HEK293 (cell line): ENCODE measurements around the gene WARS2.

Source experiments
- CTCF ChIA-PET: fragments of 350-600 bp; formaldehyde crosslinking; extraction: SDS; loops from one replicate; lab custom pipeline; 2021; ENCODE audit warnings: antibody characterized with exemption; lab: Yijun Ruan, JAX
- POLR2A ChIA-PET: fragments of 300-600 bp; formaldehyde crosslinking; extraction: SDS; loops from one replicate; lab custom pipeline; 2020; ENCODE audit warnings: antibody characterized with exemption, inconsistent platforms; lab: Yijun Ruan, JAX
- H3K27ac ChIP-seq: fragments of 200-500 bp; sonication (Bioruptor generic); 2 replicates; pipeline ENCODE4 v1.5.1; 2014; ENCODE audit warnings: low read depth, low read length, control low read depth, inconsistent platforms; ENCODE audit errors: extremely low read depth
- H3K36me3 ChIP-seq, 2 experiments: fragments of 200-500 bp in 1 of 2; sonication (Bioruptor generic) in 1 of 2; 1 replicate in 1 of 2; 2 replicates in 1 of 2; pipeline ENCODE4 v1.5.1; 2014 to 2017; ENCODE audit warnings: inconsistent platforms in 2 of 2, low read length in 2 of 2; ENCODE audit not compliant: control insufficient read depth in 2 of 2, insufficient read depth in 1 of 2
- H3K4me1 ChIP-seq: fragments of 200-500 bp; sonication (Bioruptor generic); 2 replicates; pipeline ENCODE4 v1.5.1; 2014; ENCODE audit warnings: mild to moderate bottlenecking, low read length, inconsistent platforms; ENCODE audit not compliant: control insufficient read depth, insufficient read depth
- H3K4me3 ChIP-seq: 2 replicates; pipeline ENCODE4 v1.5.1; 2011; ENCODE audit warnings: low read depth, mild to moderate bottlenecking, control low read depth, low read length, moderate library complexity
- H3K9me3 ChIP-seq: fragments of 200-500 bp; sonication (Bioruptor generic); 2 replicates; pipeline ENCODE4 v1.5.1; 2014; ENCODE audit warnings: low read depth, low read length, inconsistent platforms; ENCODE audit not compliant: control insufficient read depth, insufficient read depth
- BCL11A ChIP-seq: fragments of 450-650 bp; formaldehyde crosslinking; IDR thresholded peaks from 2 replicates; pipeline ENCODE4 v1.5.1; 2016; ENCODE audit warnings: low read depth, missing biosample characterization, missing genetic modification characterization
- GLI4 ChIP-seq: fragments of 450-650 bp; formaldehyde crosslinking; IDR thresholded peaks from 2 replicates; pipeline ENCODE4 v1.5.1; 2016; ENCODE audit warnings: missing biosample characterization, missing genetic modification characterization
- IKZF3 ChIP-seq: fragments of 450-650 bp; IDR thresholded peaks from 2 replicates; pipeline ENCODE4 v1.5.0; 2018; ENCODE audit warnings: missing biosample characterization, mild to moderate bottlenecking, missing genetic modification characterization, moderate library complexity
- MYNN ChIP-seq: fragments of 450-650 bp; formaldehyde crosslinking; IDR thresholded peaks from 2 replicates; pipeline ENCODE4 v1.5.1; 2016; ENCODE audit warnings: missing biosample characterization, missing genetic modification characterization, borderline replicate concordance
- OVOL3 ChIP-seq: fragments of 450-650 bp; formaldehyde crosslinking; IDR thresholded peaks from 2 replicates; pipeline ENCODE4 v1.5.1; 2016; ENCODE audit warnings: missing biosample characterization, missing genetic modification characterization
- SP2 ChIP-seq: fragments of 450-650 bp; formaldehyde crosslinking; IDR thresholded peaks from 2 replicates; pipeline ENCODE4 v1.5.1; 2016; ENCODE audit warnings: missing biosample characterization, missing genetic modification characterization
- ZBTB17 ChIP-seq: fragments of 450-650 bp; formaldehyde crosslinking; IDR thresholded peaks from 2 replicates; pipeline ENCODE4 v1.5.1; 2016; ENCODE audit warnings: missing biosample characterization, missing genetic modification characterization
- ZNF133 ChIP-seq: fragments of 450-650 bp; formaldehyde crosslinking; IDR thresholded peaks from 2 replicates; pipeline ENCODE4 v1.5.1; 2016; ENCODE audit warnings: missing biosample characterization, missing genetic modification characterization
- ZNF138 ChIP-seq: fragments of 450-650 bp; formaldehyde crosslinking; IDR thresholded peaks from 2 replicates; pipeline ENCODE4 v1.5.1; 2016; ENCODE audit warnings: missing biosample characterization, missing genetic modification characterization, borderline replicate concordance
- ZNF155 ChIP-seq: fragments of 450-650 bp; formaldehyde crosslinking; IDR thresholded peaks from 2 replicates; pipeline ENCODE4 v1.5.1; 2016; ENCODE audit warnings: missing biosample characterization, missing genetic modification characterization
- ZNF174 ChIP-seq: fragments of 450-650 bp; formaldehyde crosslinking; IDR thresholded peaks from 2 replicates; pipeline ENCODE4 v1.5.0; 2017; ENCODE audit warnings: missing biosample characterization, mild to moderate bottlenecking, missing genetic modification characterization
- ZNF202 ChIP-seq: fragments of 450-650 bp; formaldehyde crosslinking; IDR thresholded peaks from 2 replicates; pipeline ENCODE4 v1.5.1; 2016; ENCODE audit warnings: missing biosample characterization, missing genetic modification characterization, borderline replicate concordance
- ZNF214 ChIP-seq: fragments of 450-650 bp; formaldehyde crosslinking; IDR thresholded peaks from 2 replicates; pipeline ENCODE4 v1.5.1; 2017; ENCODE audit warnings: missing biosample characterization, mild to moderate bottlenecking, missing genetic modification characterization, borderline replicate concordance
- ZNF23 ChIP-seq: fragments of 450-650 bp; formaldehyde crosslinking; IDR thresholded peaks from 2 replicates; pipeline ENCODE4 v1.5.1; 2016; ENCODE audit warnings: missing biosample characterization, missing genetic modification characterization, borderline replicate concordance
- ZNF26 ChIP-seq: fragments of 450-650 bp; formaldehyde crosslinking; IDR thresholded peaks from 2 replicates; pipeline ENCODE4 v1.5.1; 2016; ENCODE audit warnings: missing biosample characterization, missing genetic modification characterization
- ZNF324 ChIP-seq: fragments of 450-650 bp; formaldehyde crosslinking; IDR thresholded peaks from 2 replicates; pipeline ENCODE4 v1.5.1; 2016; ENCODE audit warnings: missing biosample characterization, missing genetic modification characterization
- ZNF366 ChIP-seq: fragments of 450-650 bp; formaldehyde crosslinking; conservative IDR thresholded peaks from 2 replicates; pipeline ENCODE4 v1.5.1; 2016; ENCODE audit warnings: missing biosample characterization, missing genetic modification characterization
- ZNF391 ChIP-seq: fragments of 450-650 bp; formaldehyde crosslinking; IDR thresholded peaks from 2 replicates; pipeline ENCODE4 v1.5.1; 2016; ENCODE audit warnings: low read depth, missing biosample characterization, missing genetic modification characterization, borderline replicate concordance
- ZNF48 ChIP-seq: fragments of 450-650 bp; formaldehyde crosslinking; IDR thresholded peaks from 2 replicates; pipeline ENCODE4 v1.5.1; 2016; ENCODE audit warnings: missing biosample characterization, missing genetic modification characterization
- ZNF501 ChIP-seq: fragments of 450-650 bp; formaldehyde crosslinking; IDR thresholded peaks from 2 replicates; pipeline ENCODE4 v1.5.1; 2016; ENCODE audit warnings: missing biosample characterization, missing genetic modification characterization
- ZNF513 ChIP-seq: fragments of 450-650 bp; IDR thresholded peaks from 2 replicates; pipeline ENCODE4 v1.5.1; 2018; ENCODE audit warnings: missing biosample characterization, missing genetic modification characterization
- ZNF548 ChIP-seq: fragments of 450-650 bp; formaldehyde crosslinking; IDR thresholded peaks from 2 replicates; pipeline ENCODE4 v1.5.1; 2016; ENCODE audit warnings: missing biosample characterization, missing genetic modification characterization
- ZNF624 ChIP-seq: fragments of 450-650 bp; formaldehyde crosslinking; IDR thresholded peaks from 2 replicates; pipeline ENCODE4 v1.5.1; 2017; ENCODE audit warnings: missing biosample characterization, missing genetic modification characterization
- ZNF664 ChIP-seq: fragments of 450-650 bp; formaldehyde crosslinking; IDR thresholded peaks from 2 replicates; pipeline ENCODE4 v1.5.1; 2016; ENCODE audit warnings: missing biosample characterization, missing genetic modification characterization
- ZNF670 ChIP-seq: fragments of 450-650 bp; formaldehyde crosslinking; IDR thresholded peaks from 2 replicates; pipeline ENCODE4 v1.5.1; 2016; ENCODE audit warnings: missing biosample characterization, missing genetic modification characterization, low read depth
- ZNF747 ChIP-seq: fragments of 450-650 bp; formaldehyde crosslinking; IDR thresholded peaks from 2 replicates; pipeline ENCODE4 v1.5.1; 2016; ENCODE audit warnings: missing biosample characterization, missing genetic modification characterization
- ZNF76 ChIP-seq: fragments of 450-650 bp; formaldehyde crosslinking; IDR thresholded peaks from 2 replicates; pipeline ENCODE4; 2016; ENCODE audit warnings: low read depth, missing biosample characterization, missing genetic modification characterization, borderline replicate concordance
- ZNF776 ChIP-seq: fragments of 450-650 bp; formaldehyde crosslinking; IDR thresholded peaks from 2 replicates; pipeline ENCODE4 v1.5.0; 2017; ENCODE audit warnings: missing biosample characterization, missing genetic modification characterization, borderline replicate concordance
- ZNF837 ChIP-seq: fragments of 450-650 bp; formaldehyde crosslinking; IDR thresholded peaks from 2 replicates; pipeline ENCODE4 v1.5.1; 2016; ENCODE audit warnings: missing biosample characterization, missing genetic modification characterization
- ZSCAN30 ChIP-seq: fragments of 450-650 bp; IDR thresholded peaks from 2 replicates; pipeline ENCODE4 v1.5.1; 2018; ENCODE audit warnings: missing biosample characterization, mild to moderate bottlenecking, missing genetic modification characterization, moderate library complexity
- TF ChIP-seq, protein P1 (sequence below): fragments of 450-650 bp; formaldehyde crosslinking; IDR thresholded peaks from 2 replicates; pipeline ENCODE4 v1.5.1; 2016; ENCODE audit warnings: missing biosample characterization, missing genetic modification characterization
- TF ChIP-seq, protein P2 (sequence below): fragments of 450-650 bp; formaldehyde crosslinking; IDR thresholded peaks from 2 replicates; pipeline ENCODE4 v1.5.1; 2016; ENCODE audit warnings: missing biosample characterization, missing genetic modification characterization

Gene WARS2

GRCh38 chr1:118997225-118997624 is 143.2 kb downstream of the WARS2 start:
- ChIA-PET POLR2A (interaction anchor here (1.2 kb wide), 1 partner anchor 12 kb away, joined by 3 read pairs; no protein-coding TSS in a partner anchor), CTCF (interaction anchor here (0.7 kb wide), 1 partner anchor 544 kb away, joined by 4 read pairs; no protein-coding TSS in a partner anchor)
- Histone ChIP-seq H3K27ac (no peak overlapping the region), H3K4me3 (no peak overlapping the region), H3K9me3 (no peaks in the 10 kb centered on the region), H3K36me3 (no peaks in the 10 kb centered on the region), H3K4me1 (no peaks in the 10 kb centered on the region)
- TF ChIP-seq GLI4 (tag by site-specific recombination) (no peak), ZNF391 (no peak), ZNF670 (no peak), ZNF513 (tag by site-specific recombination) (no peak), ZSCAN30 (tag by site-specific recombination) (no peak), ZNF26 (tag by site-specific recombination) (no peak), ZNF664 (tag by site-specific recombination) (no peak), ZNF366 (tag by site-specific recombination) (no peak), ZNF624 (no peak), ZNF501 (no peak), ZNF138 (no peak), ZNF548 (no peak), ZBTB17 (tag by site-specific recombination) (no peak)
- TF ChIP-seq, protein P1, sequence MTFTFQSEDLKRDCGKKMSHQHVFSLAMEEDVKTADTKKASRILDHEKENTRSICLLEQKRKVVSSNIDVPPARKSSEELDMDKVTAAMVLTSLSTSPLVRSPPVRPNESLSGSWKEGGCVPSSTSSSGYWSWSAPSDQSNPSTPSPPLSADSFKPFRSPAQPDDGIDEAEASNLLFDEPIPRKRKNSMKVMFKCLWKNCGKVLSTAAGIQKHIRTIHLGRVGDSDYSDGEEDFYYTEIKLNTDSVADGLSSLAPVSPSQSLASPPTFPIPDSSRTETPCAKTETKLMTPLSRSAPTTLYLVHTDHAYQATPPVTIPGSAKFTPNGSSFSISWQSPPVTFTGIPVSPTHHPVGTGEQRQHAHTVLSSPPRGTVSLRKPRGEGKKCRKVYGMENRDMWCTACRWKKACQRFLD (tag by site-specific recombination): no peak

DNA sequence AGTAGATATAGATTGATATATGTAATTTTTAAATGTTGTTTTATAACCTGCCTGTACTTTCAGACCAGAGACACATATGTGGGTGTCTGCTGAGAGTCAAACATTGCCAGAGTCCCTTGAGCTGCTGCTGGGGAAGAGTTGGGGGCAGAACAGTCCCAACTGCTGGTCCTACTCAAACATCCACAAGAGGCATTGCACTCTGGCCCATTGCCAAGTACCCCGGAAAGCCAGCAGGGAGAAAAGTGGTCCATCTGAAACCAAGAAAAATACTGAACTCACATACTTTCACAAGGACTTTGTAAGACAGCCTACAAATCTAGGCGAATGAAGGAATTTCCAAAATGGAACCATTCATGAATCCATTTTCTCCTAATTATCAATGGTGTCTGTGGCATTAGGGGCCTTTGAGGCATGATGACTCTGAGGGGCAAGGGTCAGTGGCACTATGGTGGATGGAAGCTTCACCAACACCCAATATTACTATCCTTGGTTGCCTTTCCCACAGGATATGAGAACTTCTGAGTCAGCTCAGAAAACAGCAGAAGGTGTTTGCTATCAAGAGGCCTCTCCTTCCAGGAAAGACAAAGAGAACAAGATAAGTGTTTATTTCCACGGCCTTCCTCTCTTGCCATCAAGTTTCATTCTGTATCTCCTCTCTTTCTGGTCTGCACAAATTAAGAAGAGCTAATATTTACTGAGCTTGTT is 145.0 kb downstream of the WARS2 start:
- ChIA-PET CTCF (no interaction called here), POLR2A (no interaction called here)
- Histone ChIP-seq H3K4me3 (no peak overlapping the region), H3K4me1 (no peaks in the 10 kb centered on the region), H3K9me3 (no peaks in the 10 kb centered on the region)
- TF ChIP-seq ZNF76 (no peak), IKZF3 (tag by site-specific recombination) (no peak), ZNF202 (tag by site-specific recombination) (no peak), ZNF48 (tag by site-specific recombination) (no peak), ZNF366 (tag by site-specific recombination) (no peak), SP2 (tag by site-specific recombination) (no peak), ZNF837 (tag by site-specific recombination) (no peak), ZNF776 (tag by site-specific recombination) (no peak), ZNF23 (tag by site-specific recombination) (no peak), ZNF324 (no peak), OVOL3 (tag by site-specific recombination) (no peak), ZNF155 (tag by site-specific recombination) (no peak), BCL11A (no peak), ZNF214 (tag by site-specific recombination) (no peak), ZNF747 (tag by site-specific recombination) (no peak), MYNN (tag by site-specific recombination) (no peak), ZNF133 (tag by site-specific recombination) (no peak), ZNF174 (tag by site-specific recombination) (no peak)
- TF ChIP-seq, protein P2, sequence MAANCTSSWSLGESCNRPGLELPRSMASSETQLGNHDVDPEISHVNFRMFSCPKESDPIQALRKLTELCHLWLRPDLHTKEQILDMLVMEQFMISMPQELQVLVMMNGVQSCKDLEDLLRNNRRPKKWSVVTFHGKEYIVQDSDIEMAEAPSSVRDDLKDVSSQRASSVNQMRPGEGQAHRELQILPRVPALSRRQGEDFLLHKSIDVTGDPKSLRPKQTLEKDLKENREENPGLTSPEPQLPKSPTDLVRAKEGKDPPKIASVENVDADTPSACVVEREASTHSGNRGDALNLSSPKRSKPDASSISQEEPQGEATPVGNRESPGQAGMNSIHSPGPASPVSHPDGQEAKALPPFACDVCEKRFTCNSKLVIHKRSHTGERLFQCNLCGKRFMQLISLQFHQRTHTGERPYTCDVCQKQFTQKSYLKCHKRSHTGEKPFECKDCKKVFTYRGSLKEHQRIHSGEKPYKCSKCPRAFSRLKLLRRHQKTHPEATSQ: no peak
- TF ChIP-seq, all 188 proteins: peak for 0
- H3K27ac ChIP-seq: no peak overlapping the region
- no peaks in the 10 kb centered on the region for H3K36me3 ChIP-seq
